Frontal cortex (tissue), 4 donors: Measurements from ENCODE around the gene HPN. TPM values are rescaled to one million over a fixed set of nuclear protein-coding genes. Genes with fewer than 3 reads are reported as not detected.

ENCODE experiments used
- DNase-seq, 2 donors: peaks; one replicate each; pipeline ENCODE4 v3.0.0; 2012; ENCODE audit warnings: low spot score in 2 of 2
- FAIRE-seq: peaks from 2 replicates; lab custom pipeline; 2012; peaks lifted over from hg19 to GRCh38; lab: Jason Lieb, UNC
- total RNA-seq: library from RNA; depleted of rRNA; stranded (reverse); fragments of >200 nt; gene quantifications from one replicate; pipeline ENCODE4 v1.2.3, GENCODE V29; 2014
- donor health status: control.
- donor health status: control.
- donor health status: control.

HPN gene
- total RNA-seq, 1 donor from 2014 or later: not detected

DNA sequence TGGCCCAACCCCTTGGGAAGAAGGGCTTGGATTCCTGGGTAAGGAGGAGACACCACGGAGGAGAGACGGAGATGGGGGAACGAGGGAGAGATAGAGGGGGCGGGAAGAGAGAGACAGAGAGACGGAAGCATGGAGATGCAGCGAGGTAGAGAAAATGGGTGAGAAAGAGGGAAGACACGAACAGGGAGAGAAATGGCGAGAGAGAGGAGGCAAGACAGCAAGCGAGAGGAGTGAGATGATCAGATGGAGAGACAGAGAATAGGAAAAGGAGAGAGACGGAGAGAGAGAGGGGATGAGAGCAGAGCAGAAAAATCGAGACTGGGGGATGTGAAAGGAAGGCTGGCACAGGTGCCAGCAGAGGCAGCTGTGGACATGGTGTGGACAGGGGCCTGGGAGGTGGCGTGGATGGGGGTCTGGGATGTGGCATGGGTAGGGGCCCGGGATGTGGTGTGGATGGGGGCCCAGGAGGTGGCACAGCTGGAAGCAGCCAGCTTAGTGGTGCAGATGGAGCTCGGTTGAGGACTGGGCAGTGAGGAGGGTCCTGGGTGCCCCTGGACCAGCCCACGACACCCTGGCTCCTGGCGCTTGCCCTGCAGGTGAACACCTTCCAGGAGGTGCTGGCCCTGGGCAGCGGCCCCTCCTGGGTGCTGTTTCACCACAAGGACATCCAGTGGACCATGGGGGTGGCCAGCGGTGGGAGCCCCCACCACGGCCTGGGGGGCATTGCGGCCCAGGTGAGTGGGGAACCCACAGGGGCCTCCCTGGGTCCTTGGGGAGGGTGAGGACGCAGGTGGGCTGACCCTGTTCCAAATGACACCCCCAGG, 33.9 kb downstream of the HPN start:
- FAIRE-seq: no peak
- no peak for DNase-seq

DNA sequence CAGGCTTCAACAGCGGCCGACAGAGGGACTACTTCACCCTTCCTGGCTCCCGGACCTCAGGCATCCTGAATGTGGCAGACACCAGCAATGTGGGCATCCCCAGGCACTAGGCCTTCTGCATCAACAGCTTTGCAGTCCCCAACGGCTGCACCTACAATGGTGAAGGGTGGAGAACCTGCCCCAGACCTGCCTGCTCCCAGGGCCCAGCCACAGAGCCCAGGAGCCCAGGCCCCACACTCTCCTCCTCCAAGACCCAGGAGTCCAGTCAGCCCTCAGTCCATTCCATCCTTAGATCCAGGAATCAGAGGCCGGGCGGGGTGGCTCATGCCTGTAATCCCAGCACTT, 34.5 kb downstream of the HPN start:
- FAIRE-seq (no peak), DNase-seq (no peak)

DNA sequence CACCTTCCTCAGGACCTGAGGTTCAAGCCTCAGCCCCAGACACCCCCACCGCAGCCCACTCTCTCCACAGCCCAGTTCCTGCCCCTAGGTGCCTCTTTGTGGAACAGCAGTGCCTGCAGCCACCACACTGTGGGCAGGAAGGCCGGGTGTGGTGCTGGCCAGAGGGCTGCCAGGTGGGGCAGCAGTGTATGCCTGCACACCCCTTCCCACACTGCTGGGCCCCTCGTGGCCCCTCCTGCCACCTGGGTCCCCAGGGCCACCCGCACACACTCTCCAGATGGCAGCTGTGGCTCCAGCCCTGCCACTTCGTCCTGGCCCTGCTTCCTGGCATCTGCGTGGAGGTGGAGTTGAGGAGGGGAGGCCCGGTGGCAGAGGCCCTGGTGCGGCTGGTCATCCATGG, 35.1 kb downstream of the HPN start:
- FAIRE-seq: no peak
- no peak for DNase-seq

GRCh38 chr19:35077411-35078223, 36.1 kb downstream of the HPN start:
- FAIRE-seq: no peak

GRCh38 chr19:35079826-35080225, 38.3 kb downstream of the HPN start:
- DNase-seq (no peak), FAIRE-seq (no peak)

More at GRCh38 chr19:35077411-35078223, 36.1 kb downstream of the HPN start:
- no peak for DNase-seq

DNA sequence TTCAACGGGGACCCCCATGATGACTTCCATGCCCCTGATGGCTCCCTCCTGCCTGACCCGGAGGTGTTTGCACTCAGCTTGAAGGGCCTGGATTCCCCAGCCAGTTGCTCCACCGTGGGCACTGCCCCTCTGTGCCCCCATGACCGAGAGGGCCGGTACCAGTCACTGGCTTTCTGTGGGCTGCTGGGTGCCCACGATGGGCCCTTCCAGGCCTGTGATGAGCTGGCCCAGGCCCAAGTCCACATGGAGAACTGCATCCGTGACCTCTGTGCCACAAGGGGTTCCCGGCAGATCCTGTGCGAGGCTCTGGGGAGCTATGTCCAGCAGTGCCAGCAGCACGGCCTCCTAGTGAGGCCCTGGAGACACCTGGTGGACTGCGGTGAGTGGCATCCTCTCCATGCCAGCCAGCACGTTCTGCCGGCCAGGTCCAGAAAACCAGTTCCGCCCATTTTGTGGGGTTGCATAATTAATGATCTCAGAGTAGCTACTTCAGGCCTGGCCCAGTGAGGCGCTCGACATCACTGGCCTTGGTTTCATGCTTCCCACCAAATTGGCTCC, 39.2 kb downstream of the HPN start:
- no peak for FAIRE-seq

GRCh38 chr19:35081201-35081600, 39.7 kb downstream of the HPN start:
- no peak for DNase-seq
- no peak for FAIRE-seq

More for the DNA sequence above, 39.2 kb downstream of the HPN start:
- DNase-seq: no peak

GRCh38 chr19:35083691-35084508, 42.4 kb downstream of the HPN start:
- no peak for DNase-seq
- no peak for FAIRE-seq

- DNase-seq: no peak
- no peak for FAIRE-seq
Observed at GRCh38 chr19:35084509-35084762, 42.9 kb downstream of the HPN start.

DNA sequence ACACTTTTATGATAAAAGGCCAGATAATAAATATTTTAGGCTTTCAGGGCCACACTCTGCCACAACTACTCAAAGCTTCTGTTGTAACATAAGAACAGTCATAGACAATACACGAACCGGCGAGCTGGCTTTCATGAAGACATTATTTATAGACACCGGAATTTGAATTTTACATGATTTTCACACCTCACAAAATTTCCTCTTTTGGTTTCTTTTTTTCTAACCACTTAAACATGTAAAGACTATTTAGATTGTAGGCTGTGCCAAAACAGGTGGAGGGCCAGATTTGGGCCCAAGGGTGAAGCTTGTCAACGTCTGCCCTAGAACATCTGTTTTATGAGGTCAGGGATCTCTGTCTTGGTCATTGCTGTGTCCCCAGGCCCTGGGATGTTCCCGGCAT, 44.4 kb downstream of the HPN start:
- FAIRE-seq (no peak), DNase-seq (no peak)

DNA sequence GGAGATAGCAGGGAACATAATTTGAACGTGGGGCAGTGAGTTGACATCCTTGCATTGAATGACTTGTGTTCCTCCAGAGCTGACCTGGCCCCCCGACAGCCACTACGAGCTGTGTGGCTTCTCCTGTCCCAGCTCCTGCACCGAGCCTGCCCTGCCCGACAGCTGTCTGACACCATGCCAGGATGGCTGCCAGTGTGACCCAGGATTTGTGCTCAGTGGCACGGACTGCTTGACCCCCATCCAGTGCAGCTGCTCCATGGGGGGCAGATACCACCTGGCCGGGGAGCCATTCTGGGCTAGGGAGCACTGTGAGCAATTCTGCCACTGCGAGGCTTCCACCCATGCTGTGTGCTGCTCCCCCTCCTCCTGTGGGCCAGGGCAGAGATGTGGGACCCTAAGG, 44.9 kb downstream of the HPN start:
- no peak for FAIRE-seq

GRCh38 chr19:35087393-35087792, 45.9 kb downstream of the HPN start:
- FAIRE-seq: no peak
- no peak for DNase-seq

More for the DNA sequence above, 44.9 kb downstream of the HPN start:
- no peak for DNase-seq

- FAIRE-seq: no peak
- DNase-seq: no peak
Observed at GRCh38 chr19:35088131-35088913, 46.8 kb downstream of the HPN start.

DNA sequence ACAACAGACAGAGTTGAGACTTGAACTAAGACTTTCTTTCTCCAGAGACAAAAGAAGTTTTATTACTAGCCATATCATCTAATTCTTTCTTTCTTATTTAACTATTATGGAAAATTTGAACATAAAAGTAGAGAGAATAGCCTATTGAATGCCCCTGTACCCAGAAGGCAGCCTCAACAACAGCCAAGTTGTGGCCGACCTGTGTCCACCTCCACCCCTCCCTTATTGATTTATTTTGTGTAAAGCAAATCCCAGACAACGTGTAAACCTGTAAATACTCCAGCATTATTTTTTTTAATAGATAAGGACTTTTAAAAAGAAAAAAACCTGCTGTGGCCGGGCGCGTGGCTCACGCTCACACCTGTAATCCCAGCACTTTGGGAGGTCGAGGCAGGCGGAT, 48.0 kb downstream of the HPN start:
- FAIRE-seq: no peak

GRCh38 chr19:35090160-35090505, 48.6 kb downstream of the HPN start:
- DNase-seq (no peak), FAIRE-seq (no peak)

More for the DNA sequence above, 48.0 kb downstream of the HPN start:
- DNase-seq: no peak

DNA sequence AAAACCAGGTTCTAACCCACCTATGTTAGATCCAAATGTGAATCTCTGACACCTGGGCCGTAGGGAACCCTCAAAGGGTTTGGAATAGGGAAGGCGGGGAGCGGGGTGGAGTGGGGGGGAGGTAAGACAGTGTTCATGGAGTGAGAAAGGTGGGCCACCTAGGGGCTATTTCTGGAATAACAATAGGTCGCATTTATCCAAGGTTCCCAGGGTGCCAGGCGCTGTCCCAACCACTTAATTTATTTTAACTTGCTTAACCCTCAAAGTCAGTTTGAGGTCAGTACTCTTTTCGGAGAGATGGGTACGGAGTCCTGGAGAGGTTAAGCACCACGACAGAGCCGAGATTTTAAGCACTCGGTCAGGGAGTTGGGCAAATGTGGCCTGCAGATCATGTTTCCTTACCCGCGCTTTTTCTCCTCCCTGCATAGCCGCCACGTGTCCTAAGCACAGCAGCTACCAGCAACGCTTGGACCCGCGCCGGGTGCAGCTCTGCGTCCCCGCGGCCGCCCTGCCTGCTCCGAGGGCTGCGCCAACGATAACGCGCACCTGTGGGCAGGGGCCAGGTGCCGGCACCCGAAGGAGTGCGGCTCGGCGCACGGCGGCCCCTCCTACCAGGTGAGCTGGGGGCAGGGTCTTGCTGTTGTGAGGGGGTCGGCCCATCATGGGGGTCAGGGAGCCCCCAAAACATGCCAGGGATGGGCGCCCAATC, 49.1 kb downstream of the HPN start:
- DNase-seq (peak; percentile 73 to 79), FAIRE-seq (no peak)

DNA sequence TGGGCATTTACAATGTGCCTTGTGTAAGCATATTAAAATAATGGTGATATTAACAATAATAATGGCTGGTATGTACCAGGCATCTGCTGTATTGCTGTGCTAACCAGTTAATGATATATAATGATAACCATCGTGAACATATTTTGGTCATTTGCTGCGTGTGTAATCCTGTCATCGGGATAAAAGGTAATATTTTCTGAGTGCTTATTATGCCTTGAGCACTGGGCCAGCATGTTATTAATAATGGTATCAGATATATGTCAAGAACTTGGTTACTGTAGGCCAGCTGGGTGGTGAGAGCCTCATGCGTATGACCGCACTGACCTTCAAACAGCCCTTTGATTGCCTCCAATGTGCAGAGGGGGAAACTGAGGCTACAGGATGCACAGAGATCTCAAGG, 51.9 kb downstream of the HPN start:
- no peak for FAIRE-seq
- DNase-seq: no peak

GRCh38 chr19:35093941-35094647, 52.6 kb downstream of the HPN start:
- FAIRE-seq (no peak), DNase-seq (no peak)
